NCI-H2171 (cell line): ENCODE data around the gene LEFTY1.
"Not testable (repeated sequence)": the region's sequence is repeated elsewhere in the genome, so short reads cannot be mapped to it uniquely, and the experiment has no call there.

Source experiments
- DNase-seq: peaks from one replicate; lab custom pipeline; 2025; lab: John Stamatoyannopoulos, UW

LEFTY1 gene

DNA sequence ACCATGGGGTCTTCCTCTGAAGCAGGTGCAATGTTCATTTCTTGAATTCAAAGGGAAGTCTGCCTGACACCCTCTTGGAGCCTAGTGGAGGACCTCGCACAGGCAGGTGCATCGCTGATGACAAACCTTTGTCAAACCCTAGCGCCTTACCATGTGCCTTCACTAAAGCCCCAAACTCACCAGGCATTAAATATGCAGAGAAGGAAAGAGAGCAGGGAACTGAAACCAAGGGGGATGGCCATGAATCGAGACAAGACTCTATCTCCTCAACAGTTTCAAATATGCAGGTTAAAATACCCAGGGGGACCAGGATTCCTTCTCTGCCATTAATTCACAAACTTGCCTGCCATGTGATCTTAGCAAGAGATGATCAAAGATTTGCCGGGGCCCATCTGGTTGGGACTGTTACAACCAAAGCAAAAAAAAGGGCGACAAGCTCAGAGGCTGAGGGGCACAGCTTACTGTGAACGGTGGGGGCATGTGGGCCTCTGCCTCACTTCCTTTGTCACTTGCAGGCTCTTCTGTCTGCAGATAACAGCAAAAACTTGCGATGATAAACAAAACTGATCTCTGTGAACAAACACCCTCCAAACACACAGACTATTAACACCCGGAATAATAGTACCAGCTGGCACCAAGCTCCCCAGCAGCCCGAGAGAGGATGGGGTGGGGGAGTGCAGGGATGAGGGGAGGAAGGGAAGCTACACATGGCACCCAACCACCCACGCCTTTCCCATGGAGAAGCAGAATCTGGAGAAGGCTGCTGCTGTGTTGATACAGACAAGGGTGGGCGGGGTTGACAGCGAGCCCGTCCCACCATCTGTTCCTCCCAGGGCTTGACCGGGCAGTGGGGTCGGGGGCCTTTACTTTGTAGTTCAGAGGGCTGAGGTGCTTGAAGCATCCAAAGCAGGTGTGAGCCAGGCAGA is 40.7 kb downstream of the LEFTY1 start:
- peak; percentile 73 for DNase-seq

DNA sequence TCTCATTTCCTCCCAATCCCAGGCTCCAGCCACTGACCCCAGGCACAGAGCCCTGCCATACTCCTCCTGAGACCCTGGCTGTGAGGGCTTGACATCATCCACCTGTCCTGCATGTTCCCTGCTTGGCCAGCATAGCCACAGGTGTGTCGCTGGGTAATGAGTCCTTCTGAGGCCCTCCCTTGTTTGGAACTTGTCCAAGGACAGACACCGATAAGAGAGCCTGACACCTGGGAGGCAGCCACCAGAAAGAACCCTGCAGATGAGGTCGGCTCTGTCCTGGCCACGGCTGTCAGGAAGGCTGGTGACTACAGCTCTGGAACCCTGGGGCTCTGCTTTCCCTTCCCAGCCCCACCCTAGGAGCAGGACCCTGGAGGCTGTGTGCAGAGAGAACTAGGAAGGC is 41.3 kb downstream of the LEFTY1 start:
- no peak for DNase-seq

DNA sequence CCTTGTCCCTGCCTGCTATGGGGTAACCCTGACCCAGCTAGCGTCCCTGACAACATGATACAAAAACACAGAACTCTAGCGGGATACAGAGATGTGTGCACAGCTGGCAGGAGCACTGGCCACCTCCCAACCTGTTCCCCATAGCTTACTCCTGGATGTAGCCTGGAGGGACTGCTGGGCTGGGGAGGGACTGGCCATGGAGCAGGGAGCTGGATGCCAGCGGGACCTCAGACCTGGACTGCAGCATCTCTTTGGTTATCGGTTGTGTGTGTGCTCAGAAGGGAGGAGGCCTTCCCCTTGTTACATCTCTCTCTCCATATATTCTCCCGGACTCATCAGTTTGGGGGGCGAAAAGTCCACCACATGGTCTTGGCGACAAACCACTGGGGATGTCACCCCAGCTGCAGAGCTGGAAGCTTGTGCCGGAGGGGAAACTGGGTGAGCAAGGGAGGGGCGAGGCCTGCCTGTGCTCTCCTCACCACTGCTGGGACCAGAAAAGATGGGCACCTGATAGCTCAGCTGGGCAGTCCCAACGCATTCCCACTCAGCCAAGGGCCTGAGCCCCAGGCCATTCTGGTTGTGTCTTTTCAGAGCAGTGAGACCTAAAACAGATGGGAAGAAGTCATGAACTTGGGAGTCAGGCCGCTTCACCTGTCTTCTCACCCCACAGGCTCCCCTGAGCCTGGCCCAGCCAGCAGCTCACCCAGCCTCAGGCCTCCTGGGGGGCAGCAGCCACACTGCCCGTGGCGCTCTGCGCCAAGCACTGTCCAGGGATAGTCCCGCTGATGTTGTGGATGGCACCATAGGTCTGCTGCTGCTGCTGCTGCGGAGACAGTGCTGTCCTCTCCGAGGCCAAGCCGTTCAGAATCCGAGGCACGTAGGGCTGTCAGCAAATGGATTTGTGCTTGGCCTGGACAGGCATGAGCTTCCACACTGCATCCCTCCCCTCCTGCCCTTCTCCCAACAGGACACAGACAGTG is 42.3 kb downstream of the LEFTY1 start:
- no peak for DNase-seq

DNA sequence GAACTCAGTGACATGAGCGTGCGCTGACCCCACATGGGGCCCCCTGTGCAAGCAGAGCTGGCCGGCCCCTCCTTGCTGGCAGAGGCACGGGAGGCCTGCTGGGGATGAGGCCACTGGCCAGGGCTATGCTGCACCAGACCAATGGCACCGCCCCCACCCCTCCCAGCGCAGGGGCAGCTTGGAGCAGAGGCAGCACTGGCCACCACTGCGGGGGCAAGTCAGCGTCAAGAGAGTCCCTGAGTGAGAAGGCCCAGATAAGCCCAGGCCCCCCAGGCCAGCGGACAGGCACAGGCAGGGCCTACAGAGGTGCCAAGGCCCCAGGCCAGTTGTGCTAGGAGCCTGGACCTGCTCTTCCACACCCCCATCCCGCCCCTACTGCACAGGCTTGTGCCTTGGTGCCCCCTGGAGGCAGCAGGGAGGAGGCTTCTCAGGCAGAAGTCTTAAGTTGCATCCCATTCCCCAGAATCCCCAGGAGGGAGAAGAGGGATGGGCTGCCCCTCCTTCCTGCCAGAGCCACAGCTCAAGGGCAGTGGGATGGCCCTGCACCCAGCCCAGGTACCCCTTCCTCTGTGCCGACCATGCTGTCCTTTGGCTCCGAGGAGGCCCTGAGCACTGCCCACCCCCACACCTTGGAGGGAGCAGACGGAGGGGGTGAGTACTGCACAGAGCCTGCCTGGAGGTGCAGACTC is 43.2 kb downstream of the LEFTY1 start:
- peak; percentile 37 for DNase-seq

DNA sequence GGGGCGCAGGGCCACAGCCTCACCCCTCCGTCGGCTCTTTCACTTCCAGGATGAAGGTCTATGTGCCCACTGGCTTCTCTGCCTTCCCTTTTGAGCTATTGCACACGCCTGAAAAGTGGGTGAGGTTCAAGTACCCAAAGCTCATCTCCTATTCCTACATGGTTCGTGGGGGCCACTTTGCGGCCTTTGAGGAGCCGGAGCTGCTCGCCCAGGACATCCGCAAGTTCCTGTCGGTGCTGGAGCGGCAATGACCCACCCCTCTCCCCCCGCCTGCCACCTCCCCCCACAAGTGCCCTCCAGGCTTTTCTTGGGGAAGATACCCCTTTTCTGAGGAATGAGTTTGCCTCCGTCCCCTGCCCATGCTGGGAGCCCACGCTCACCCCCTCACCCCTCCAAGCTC is 43.8 kb downstream of the LEFTY1 start:
- no peak for DNase-seq

DNA sequence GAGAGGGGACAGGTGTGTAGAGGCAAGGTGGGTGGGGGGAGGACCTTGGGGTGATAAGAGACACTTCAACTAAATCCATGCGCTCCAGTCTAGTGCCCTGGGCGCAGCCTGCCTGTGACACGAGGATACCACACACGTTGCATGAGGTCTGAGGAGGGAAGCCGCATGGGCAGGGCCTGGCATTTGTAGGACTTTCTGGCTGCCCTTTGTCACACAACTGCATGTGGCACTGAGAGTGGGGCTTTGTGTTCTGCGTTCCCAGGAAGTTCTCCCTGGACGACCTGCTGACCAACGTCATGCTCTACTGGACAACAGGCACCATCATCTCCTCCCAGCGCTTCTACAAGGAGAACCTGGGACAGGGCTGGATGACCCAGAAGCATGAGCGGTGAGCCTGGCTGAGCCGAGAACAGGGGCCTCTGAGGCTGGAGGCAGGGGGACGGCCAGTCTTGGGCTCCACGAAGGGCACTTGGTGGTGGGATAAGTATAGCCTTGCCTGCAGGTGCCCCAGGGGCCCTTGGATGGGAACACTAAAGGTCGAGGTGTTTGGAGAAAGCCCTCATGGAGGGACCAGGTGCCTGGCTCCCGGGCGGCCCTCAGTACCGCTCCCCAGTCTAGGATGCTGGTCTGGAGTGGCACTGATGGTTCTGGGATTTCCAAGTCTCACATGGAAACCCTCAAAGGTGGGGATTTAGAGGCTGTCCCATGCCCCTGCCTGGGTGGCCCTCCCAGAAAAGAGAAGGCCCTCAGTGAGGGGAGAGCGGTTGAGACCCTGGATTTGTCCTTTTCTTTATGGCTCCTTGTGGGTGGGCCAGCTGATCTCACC is 44.5 kb downstream of the LEFTY1 start:
- no peak for DNase-seq

DNA sequence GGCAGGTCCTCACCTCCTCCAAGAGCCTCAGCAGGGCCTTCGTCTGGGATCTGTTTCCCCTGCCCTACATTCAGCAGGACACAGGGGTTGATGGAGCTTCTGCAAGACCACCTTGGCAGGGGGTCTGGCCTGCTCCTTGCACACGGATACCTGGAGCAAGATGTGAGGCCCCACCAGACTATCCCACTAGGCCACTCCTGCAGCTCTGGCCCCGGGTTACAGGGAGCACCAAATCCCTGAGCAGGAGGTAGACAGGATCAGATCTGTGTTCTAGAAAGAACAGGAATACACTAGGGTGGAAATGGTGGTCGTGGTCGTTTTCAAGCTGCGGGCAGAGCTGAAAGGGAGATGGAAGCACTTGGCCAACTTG is 45.5 kb downstream of the LEFTY1 start:
- no peak for DNase-seq

DNA sequence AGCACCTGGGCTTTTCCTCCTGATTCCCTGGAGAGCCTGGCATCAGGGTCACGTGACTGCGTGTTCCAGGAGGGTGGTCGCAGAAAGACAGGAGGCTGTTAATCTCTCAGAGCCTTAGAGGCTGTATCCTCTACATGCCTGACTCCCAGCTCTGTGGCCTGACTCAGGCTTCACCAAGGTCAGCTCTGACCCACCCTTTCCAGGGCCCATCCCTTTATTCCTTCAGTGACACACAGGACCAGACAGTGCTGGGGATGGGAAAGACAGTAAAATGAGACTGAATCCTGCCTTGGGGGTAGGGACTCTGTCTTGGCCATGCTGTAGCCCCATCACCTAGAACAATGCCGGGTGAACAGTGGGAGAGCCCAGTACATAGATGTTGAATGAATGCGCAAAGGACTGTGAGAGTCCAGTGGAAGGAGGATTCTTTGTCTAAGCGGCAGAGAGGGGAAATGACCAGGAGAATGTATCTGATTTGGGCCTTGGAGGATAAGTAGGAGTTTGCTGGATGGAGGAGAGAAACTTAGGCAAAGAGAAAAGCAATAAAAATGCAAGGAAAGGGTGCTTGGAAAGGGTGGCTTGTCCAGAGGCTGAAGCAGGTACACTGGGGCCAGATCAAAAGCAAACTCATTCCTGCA is 46.0 kb downstream of the LEFTY1 start:
- DNase-seq = no peak

DNA sequence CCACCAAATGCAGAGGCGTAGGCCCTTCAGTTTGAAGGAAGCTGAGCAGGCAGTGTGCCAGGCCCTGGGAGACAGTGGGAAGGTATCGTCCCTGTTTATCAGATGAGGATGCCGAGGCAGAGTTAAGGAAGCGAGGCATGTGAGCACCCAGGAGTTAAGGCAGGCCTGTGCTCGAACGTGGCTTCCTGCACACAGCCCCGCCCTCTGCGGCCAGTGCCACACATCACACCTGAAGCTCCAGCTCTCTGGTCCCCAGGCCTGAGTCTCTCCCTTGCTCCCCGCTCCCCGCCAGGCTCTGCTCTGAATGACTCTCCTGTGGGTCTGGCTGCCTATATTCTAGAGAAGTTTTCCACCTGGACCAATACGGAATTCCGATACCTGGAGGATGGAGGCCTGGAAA is 46.9 kb downstream of the LEFTY1 start:
- no peak for DNase-seq

DNA sequence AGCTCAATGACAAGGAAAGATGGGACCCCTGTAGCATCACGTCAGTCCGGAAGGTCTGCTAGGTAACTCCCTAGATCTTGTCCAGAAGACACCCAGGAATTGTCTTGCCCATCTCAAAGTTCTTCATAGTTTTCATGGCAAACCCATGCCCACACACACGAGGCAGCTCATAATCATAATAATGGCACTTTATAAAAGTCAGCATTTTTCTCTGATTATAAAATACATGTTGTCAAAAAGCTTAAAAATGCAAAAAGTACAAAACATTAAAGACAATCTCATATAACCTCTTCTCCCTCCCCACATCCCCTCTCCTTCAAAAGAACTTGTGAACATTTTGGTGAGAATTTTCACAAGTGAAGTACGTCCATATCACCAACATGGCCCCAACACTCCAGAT is 48.2 kb downstream of the LEFTY1 start:
- DNase-seq = no peak

DNA sequence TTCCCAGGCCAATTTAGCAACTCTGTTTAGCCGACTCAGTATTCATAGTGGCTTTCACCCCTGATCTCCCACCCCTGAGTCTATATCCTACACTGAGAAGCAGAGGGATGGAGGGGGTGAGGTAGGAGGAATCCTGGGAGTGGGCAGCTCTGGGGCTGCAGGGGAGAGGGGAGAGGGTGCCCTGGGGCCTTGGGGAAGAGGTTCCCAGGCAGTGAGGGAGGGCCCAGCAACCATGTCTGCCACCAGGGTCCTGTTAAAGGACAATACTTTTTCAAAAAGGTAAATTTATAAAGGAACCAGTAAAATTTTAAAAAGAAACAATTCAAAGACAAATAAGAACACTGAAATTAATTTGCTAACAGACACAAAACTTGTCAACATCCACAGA is 48.7 kb downstream of the LEFTY1 start:
- no peak for DNase-seq

DNA sequence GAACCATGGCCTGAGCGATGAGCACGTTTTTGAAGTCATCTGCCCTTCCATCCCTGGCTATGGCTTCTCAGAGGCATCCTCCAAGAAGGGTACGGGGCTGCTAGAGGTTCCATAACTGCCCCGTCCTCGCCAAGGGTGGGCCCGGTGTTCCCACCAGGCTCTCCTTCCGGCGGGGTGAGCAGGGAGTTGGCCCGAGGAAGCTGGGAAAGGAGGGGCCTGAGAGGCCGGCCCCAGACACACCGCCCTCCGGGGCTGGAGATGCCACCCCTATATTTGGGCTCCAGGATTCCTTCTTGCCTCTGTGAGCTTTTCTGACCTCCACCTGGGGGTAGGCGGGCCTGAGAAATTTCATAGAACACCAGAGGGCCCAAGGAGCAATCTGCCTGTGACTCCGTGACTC is 50.2 kb downstream of the LEFTY1 start:
- DNase-seq = no peak

DNA sequence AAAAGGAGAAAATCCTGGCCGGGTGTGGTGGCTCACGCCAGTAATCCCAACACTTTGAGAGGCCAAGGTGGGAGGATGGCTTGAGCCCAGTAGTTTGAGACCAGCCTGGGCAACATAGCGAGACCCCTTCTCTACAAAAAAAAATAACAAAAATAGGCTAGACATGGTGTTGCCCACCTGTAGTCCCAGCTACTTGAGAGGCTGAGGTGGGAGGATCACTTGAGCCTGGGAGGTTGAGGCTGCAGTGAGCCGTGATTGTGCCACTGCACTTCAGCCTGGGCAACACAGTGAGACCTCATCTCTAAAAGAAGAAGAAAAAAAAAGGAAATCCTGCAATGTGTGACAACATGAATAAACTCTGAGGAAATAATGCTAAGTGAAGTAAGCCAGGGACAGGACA is 52.6 kb downstream of the LEFTY1 start:
- DNase-seq = not testable (repeated sequence)
